ENCODE results near the gene SIGLEC5.

DNA sequence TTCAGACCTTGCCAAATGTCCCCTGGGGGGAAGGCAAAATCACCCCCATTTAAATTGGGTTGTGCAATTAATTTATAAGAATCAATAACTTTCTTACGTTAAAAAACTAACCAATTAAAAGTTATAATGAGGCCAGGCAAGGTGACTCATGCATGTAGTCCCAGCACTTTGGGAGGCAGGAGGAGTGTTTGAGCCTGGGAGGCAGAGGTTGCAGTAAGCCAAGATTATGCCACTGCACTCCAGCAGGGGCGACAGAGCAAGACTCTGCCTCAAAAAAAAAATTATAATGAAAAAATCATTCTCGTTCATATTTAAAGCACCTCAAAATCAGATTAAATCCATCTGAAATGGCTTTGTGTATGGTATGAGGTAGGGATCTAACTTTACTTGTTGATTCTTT, 34.8 kb upstream of the SIGLEC5 start:
- TF ChIP-seq, protein P1, sequence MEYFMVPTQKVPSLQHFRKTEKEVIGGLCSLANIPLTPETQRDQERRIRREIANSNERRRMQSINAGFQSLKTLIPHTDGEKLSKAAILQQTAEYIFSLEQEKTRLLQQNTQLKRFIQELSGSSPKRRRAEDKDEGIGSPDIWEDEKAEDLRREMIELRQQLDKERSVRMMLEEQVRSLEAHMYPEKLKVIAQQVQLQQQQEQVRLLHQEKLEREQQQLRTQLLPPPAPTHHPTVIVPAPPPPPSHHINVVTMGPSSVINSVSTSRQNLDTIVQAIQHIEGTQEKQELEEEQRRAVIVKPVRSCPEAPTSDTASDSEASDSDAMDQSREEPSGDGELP (IDR thresholded peaks at IDR 0.05; ENCODE audit: borderline replicate concordance, low read depth): no peak
- TF ChIP-seq ZNF337 (CRISPR knock-in tag; IDR thresholded peaks at IDR 0.05; ENCODE audit: borderline replicate concordance, low read depth) (no peak), YY1 (IDR thresholded peaks at IDR 0.05; ENCODE audit: insufficient read depth, insufficient replicate concordance, low read depth, low read length) (no peak), NCOA1 (CRISPR knock-in tag; IDR thresholded peaks at IDR 0.05) (no peak), NFIC (IDR thresholded peaks at IDR 0.05; ENCODE audit: low read length) (no peak), KLF9 (CRISPR knock-in tag; IDR thresholded peaks at IDR 0.05; ENCODE audit: low read depth) (no peak), ATM (IDR thresholded peaks at IDR 0.05; ENCODE audit: borderline replicate concordance) (no peak), ZNF207 (IDR thresholded peaks at IDR 0.05; ENCODE audit: borderline replicate concordance) (no peak), POLR2A (IDR thresholded peaks at IDR 0.05; ENCODE audit: insufficient read depth in 1 of 2, low read depth in 2 of 2, low read length in 2 of 2) (no peak), JUNB (CRISPR knock-in tag; IDR thresholded peaks at IDR 0.05; ENCODE audit: borderline replicate concordance) (no peak), ZNF775 (CRISPR knock-in tag; IDR thresholded peaks at IDR 0.05; ENCODE audit: borderline replicate concordance) (no peak)
- TF ChIP-seq, protein P2, sequence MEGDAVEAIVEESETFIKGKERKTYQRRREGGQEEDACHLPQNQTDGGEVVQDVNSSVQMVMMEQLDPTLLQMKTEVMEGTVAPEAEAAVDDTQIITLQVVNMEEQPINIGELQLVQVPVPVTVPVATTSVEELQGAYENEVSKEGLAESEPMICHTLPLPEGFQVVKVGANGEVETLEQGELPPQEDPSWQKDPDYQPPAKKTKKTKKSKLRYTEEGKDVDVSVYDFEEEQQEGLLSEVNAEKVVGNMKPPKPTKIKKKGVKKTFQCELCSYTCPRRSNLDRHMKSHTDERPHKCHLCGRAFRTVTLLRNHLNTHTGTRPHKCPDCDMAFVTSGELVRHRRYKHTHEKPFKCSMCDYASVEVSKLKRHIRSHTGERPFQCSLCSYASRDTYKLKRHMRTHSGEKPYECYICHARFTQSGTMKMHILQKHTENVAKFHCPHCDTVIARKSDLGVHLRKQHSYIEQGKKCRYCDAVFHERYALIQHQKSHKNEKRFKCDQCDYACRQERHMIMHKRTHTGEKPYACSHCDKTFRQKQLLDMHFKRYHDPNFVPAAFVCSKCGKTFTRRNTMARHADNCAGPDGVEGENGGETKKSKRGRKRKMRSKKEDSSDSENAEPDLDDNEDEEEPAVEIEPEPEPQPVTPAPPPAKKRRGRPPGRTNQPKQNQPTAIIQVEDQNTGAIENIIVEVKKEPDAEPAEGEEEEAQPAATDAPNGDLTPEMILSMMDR (CRISPR knock-in tag; IDR thresholded peaks at IDR 0.05): no peak
- TF ChIP-seq, protein P3, sequence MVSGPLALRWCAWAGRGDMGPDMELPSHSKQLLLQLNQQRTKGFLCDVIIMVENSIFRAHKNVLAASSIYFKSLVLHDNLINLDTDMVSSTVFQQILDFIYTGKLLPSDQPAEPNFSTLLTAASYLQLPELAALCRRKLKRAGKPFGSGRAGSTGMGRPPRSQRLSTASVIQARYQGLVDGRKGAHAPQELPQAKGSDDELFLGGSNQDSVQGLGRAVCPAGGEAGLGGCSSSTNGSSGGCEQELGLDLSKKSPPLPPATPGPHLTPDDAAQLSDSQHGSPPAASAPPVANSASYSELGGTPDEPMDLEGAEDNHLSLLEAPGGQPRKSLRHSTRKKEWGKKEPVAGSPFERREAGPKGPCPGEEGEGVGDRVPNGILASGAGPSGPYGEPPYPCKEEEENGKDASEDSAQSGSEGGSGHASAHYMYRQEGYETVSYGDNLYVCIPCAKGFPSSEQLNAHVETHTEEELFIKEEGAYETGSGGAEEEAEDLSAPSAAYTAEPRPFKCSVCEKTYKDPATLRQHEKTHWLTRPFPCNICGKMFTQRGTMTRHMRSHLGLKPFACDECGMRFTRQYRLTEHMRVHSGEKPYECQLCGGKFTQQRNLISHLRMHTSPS (CRISPR knock-in tag; IDR thresholded peaks at IDR 0.05; ENCODE audit: low read depth): no peak
